HG02610 (cell line): ENCODE results near the gene LRRC74B.

Experiments
- ATAC-seq: cut with Tn5 transposase; IDR thresholded peaks from one replicate; pipeline ENCODE4 v1.9.1; 2021; ENCODE audit warnings: mild to moderate bottlenecking, moderate library complexity; ENCODE audit not compliant: unreplicated experiment

The LRRC74B gene

DNA sequence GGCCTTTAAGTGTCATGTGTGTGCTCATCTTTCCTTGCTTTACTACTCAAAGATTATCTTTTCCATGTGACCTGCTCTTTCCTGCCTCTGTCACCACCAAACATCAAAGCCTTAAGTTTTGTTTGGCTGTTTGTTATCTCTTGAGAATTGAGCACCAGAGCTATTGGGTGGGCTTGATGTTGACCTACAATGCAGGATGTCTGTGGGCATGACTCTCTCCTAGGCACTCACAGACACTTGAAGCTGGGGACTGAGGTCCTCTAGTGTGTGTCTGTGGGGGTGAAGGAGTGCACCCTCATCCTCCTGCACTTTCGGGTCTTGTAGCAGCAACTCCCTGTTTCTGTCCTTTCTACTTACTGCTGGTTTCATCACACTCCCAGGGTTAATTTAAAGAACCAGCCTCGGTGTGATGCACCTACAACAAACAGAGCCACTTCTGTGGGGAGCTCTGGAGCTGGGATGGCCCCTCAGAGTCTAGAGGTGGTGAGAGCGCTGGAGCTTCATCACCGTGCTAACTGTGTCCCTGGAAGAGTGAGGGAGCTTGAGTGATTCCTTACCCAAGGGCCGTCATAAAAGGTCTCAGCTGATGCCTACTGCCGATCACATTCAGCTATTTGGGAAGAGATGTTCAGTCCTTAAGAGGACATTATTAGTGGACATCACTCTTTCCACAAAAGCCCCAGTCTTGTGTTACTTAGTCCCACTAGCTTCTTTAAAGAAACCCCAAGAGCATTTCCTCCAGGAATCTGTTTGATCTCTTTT is 56.3 kb downstream of the LRRC74B start:
- ATAC-seq, result no peak

- peak; percentile 44 for ATAC-seq
These were observed 57.0 kb downstream of the LRRC74B start for GRCh38 chr22:21102659-21103267.

DNA sequence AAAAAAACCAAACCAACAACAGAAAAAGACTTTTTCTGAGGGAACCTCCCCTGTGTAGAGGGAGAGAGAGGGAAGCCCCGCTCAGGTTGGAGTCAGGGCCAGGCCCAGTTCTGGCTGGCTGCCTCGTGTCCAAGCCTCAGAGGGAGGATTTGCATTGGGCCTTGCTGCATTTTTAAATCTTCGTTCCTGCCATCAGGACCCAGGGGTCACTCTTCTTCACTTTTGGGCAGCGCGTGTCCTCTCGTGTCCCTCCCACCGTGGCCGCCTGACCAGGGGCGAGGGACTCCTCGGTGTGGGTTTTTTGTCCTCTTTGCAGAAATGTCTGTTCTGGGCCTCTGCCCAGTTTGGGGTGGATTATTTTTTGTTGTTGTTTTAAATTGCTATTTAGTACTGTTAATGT is 57.9 kb downstream of the LRRC74B start:
- no peak for ATAC-seq

DNA sequence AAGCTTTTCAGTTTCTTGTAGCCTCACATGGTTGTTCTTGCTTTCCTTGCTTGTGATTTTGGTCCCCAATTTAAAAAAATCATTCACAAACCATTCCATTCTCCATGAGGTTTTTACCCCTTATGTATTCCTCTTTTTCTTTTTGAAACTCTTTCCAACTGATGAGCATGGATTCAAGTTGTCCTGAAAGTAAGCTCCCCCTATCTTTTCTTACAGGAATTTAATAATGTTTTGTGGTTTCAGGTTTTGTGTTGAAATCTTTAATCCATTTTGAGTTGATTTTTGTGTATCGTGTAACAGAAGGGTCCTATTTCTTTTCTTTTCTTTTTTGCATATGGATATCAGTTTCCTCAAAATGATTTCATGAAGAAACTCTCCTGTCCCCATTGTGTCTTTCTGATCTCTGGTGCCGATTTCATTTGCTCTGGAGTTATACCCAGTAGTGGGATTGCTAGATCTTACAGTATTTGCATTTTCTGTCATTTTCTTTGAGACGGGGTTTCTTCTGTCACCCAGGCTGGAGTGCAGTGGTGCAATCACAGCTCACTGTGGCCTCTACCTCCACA is 58.5 kb downstream of the LRRC74B start:
- no peak for ATAC-seq

DNA sequence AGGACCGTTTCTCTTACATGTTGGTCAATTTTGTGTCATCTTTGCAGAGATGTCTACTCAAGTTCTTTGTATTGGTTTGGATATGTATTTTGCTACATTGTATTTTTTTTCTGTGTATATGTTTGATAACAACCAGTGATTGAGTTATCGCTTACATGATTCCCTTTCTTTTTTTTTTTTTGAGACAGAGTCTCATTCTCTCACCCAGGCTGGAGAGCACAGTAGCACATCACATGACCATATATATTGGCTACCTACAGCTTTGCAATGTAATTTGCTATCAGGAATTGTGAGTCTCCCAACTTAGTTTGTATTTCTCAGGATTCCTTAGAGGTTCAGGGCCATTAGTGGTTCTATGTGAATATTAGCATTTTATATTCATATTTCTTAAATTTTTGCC is 59.5 kb downstream of the LRRC74B start:
- ATAC-seq, result no peak

DNA sequence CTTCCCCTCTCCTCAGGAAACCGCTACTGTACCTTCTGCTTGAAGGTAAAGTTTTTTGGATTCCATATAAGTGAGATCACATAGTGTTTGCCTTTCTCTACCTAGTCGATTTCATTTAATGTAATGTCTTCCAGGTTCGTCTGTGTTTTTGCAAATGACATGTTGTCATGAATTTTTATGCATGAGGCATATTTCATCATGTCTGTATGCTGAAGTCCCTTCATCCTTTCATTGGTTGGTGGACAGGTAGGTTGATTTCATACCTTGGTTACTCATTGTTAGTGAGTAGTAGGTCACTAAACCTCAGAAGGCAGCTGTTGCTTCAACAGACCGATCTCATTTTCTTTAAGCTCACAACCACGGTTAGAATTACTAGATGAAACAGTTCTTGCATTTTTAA is 60.3 kb downstream of the LRRC74B start:
- ATAC-seq, result no peak

DNA sequence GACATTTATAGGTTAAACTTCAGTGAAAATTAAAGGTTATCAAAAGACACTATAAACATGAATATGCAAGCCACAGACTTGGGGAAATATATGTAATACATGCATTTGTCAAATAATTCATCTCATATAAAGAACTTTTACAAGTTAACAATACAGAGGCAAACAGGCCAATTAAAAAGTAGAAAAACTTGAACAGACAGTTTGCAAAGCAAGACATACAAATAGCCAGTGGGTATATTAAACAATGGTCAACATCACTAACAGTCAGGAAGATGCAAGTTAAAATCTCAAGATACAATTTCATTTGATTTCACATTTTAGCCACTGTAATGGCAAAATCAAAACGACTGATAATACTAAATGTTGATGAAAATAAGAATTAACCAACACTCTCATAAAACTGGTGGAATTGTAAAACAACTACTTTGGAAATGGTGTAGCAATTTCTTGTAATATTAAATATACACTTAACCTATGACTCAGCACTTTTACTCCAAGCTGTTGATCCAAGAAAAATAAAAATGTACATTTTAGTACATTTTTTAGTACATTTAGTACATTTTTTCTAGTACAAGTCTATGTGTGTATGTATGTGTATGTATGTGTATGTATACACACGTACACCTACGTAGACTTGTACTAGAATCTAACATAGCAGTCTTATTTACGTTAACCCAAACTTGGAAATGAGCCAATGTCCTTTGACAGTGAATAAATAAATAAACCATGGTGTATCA is 62.8 kb downstream of the LRRC74B start:
- no peak for ATAC-seq
